ENCODE results near the gene GRIN2A. TPM values are rescaled to one million over a fixed set of nuclear protein-coding genes. Genes with fewer than 3 reads are reported as not detected.

GRIN2A gene
- total and polyA plus RNA-seq, 8 donors: 0.06 to 9.8 (median 0.86) TPM

DNA sequence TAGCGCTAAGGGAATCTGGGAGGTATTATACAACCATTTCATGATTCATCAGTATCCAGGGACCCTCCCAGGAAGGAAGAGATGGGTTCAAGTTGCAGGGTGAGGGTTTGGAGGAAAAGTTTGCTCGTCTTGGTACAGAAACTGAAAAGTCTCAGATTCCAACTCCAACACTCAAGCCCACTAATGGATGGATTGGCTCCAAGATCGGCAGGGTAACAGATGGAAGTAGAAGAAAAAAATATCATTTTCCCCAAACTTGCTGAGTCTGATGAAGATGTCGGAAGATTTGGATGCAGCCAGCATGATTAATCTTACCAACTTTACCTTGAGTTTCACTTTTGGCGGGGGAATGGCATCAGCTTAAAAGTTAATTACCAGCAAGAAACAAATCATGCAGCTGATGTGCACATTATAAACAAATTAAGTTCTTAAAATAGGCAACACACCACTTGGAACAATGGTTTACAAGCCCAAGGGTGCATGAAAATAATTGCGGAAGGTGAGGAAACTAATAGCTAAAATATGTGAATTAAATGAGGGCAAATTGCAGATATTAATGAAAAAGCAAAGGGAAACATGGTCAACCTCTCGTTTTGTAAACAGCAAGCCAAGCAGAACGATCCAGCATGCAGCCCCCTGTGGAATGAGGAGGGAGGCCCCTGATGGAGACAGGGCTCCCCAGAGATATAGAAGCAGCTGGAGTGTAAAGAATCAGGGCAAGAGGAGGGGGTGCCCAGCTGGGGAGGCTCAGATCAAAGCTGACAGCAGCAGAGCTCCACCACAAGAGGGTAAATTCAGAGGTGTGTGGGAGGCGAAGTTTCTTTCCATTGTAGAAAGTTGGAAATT is 44.1 kb upstream of the GRIN2A start:
- TF ChIP-seq EP300 (IDR thresholded peaks at IDR 0.05): no peak
- TF ChIP-seq POLR2AphosphoS5 (IDR thresholded peaks at IDR 0.05): no peak
- TF ChIP-seq POLR2A (IDR thresholded peaks at IDR 0.05): no peak
- TF ChIP-seq, protein P1, sequence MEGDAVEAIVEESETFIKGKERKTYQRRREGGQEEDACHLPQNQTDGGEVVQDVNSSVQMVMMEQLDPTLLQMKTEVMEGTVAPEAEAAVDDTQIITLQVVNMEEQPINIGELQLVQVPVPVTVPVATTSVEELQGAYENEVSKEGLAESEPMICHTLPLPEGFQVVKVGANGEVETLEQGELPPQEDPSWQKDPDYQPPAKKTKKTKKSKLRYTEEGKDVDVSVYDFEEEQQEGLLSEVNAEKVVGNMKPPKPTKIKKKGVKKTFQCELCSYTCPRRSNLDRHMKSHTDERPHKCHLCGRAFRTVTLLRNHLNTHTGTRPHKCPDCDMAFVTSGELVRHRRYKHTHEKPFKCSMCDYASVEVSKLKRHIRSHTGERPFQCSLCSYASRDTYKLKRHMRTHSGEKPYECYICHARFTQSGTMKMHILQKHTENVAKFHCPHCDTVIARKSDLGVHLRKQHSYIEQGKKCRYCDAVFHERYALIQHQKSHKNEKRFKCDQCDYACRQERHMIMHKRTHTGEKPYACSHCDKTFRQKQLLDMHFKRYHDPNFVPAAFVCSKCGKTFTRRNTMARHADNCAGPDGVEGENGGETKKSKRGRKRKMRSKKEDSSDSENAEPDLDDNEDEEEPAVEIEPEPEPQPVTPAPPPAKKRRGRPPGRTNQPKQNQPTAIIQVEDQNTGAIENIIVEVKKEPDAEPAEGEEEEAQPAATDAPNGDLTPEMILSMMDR (IDR thresholded peaks at IDR 0.05): no peak
- 63 to 71% (median 66%) methylated on average over 9 of the region's 9 CpGs for WGBS, 5 donors
- peaks cover 0 to 7% (median 5%) of the 10 kb centered on the region in 4 donors for H3K9me3 ChIP-seq
- intact Hi-C loops (cut with DNase I; ENCODE audit: low total_unique reads): no loop called here
- no peak overlapping the region for H3K4me3 ChIP-seq
- no peak for DNase-seq
- H3K36me3 ChIP-seq: no peaks in the 10 kb centered on the region
- peaks cover 0 to 36% (median 0%) of the 10 kb centered on the region in 3 donors for H3K27me3 ChIP-seq
- no peaks in the 10 kb centered on the region for H3K4me1 ChIP-seq
- no peak overlapping the region for H3K27ac ChIP-seq

DNA sequence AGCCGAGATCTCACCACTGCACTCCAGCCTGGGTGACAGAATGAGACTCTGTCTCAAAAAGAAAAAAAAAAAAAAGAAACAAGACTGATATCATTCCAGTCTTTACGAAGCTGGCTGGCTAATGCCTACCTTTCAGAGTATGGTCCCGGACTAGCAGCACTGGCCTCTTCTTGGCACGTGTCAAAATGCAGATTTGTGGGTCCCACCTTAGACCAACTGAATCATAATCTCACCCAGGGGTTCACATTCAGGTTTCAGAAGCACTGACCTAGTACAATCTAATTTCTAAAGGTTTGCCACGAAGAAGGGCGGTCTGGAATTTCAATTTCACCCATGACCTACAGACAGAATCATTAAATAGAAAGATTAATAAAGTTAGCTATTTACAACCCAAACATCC is 43.4 kb upstream of the GRIN2A start:
- 62 to 78% (median 69%) methylated on average over 6 of the region's 6 CpGs for WGBS, 5 donors
- intact Hi-C loops (cut with DNase I; ENCODE audit: low total_unique reads): no loop called here

DNA sequence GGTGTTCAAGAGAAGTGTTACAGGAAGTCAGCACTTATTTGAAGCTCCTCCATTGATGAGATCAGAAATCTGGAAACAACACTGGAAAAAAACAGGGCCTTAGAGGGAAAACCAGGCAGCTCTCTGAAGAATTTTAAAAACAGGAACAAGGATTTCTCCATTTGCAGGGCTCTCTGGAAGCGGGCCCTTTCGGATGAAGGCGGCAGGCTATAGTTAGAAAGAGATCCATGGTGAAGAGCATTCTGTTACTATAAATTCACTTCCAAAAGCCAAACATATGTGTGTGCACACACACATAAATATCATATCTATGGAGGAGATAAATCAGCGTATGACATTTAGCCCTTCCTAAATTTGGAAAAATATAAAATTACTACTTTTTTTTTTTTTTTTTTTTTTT is 42.6 kb upstream of the GRIN2A start:
- no peak overlapping the region for H3K27ac ChIP-seq
- H3K9me3 ChIP-seq: no peaks in the 10 kb centered on the region
- no peak for DNase-seq
- no peak for TF ChIP-seq EP300 (IDR thresholded peaks at IDR 0.05)
- TF ChIP-seq POLR2AphosphoS5 (IDR thresholded peaks at IDR 0.05): no peak
- TF ChIP-seq, protein P1 (IDR thresholded peaks at IDR 0.05): no peak
- no peak for TF ChIP-seq POLR2A (IDR thresholded peaks at IDR 0.05)
- WGBS, 5 donors: 83 to 96% (median 95%) methylated on average over 4 of the region's 4 CpGs
- intact Hi-C loops (cut with DNase I; ENCODE audit: low total_unique reads): no loop called here
- peaks cover 0 to 36% (median 0%) of the 10 kb centered on the region in 3 donors for H3K27me3 ChIP-seq
- no peaks in the 10 kb centered on the region for H3K4me1 ChIP-seq
- H3K4me3 ChIP-seq: no peak overlapping the region
- H3K36me3 ChIP-seq: no peaks in the 10 kb centered on the region

More for the DNA sequence above, 43.4 kb upstream of the GRIN2A start:
- Histone ChIP-seq H3K27me3 (peaks cover 0 to 36% (median 0%) of the 10 kb centered on the region in 3 donors), H3K27ac (no peak overlapping the region), H3K9me3 (no peaks in the 10 kb centered on the region), H3K4me1 (no peaks in the 10 kb centered on the region), H3K36me3 (no peaks in the 10 kb centered on the region), H3K4me3 (no peak overlapping the region)
- TF ChIP-seq EP300 (IDR thresholded peaks at IDR 0.05) (no peak), POLR2A (IDR thresholded peaks at IDR 0.05) (no peak), POLR2AphosphoS5 (IDR thresholded peaks at IDR 0.05) (no peak)
- TF ChIP-seq, protein P1 (IDR thresholded peaks at IDR 0.05): no peak
- no peak for DNase-seq

DNA sequence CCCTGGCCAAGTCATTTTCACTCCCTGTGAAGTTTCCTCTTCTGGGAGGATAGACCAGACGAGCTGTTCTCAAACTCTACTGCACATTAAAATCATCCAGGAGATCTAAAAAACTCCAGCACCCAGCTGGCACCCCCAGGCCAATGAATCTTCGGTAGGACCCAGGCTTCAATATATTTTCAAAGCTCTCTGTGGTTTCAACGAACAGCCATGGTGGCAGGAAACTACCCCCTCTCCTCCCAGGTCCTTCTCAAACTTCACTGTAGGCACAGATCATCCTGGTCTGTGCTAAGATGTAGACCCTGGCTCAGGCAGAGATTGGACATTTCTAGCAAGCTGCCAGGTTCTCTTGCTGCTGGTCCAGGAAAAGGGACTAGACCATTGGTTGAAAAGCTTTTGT is 38.7 kb upstream of the GRIN2A start:
- H3K4me3 ChIP-seq: no peak overlapping the region
- DNase-seq: no peak
- TF ChIP-seq, protein P1 (IDR thresholded peaks at IDR 0.05): no peak
- TF ChIP-seq POLR2A (IDR thresholded peaks at IDR 0.05): no peak
- no peak for TF ChIP-seq EP300 (IDR thresholded peaks at IDR 0.05)
- TF ChIP-seq POLR2AphosphoS5 (IDR thresholded peaks at IDR 0.05): no peak
- H3K27ac ChIP-seq: no peak overlapping the region
- H3K9me3 ChIP-seq: no peaks in the 10 kb centered on the region
- no peaks in the 10 kb centered on the region for H3K36me3 ChIP-seq
- intact Hi-C loops (cut with DNase I; ENCODE audit: low total_unique reads): no loop called here
- 53 to 75% (median 58%) methylated on average over 3 of the region's 3 CpGs for WGBS, 5 donors
- H3K27me3 ChIP-seq: peaks cover 0 to 41% (median 0%) of the 10 kb centered on the region in 3 donors
- H3K4me1 ChIP-seq: no peaks in the 10 kb centered on the region
